ENCODE data around the gene ADRA2C.

- no peak for TF ChIP-seq POLR2A (IDR thresholded peaks at IDR 0.05; ENCODE audit: low read depth, low read length)
- no peak for TF ChIP-seq POLR2AphosphoS5 (IDR thresholded peaks at IDR 0.05; ENCODE audit: low read depth, low read length)
These were observed 37.8 kb downstream of the ADRA2C start for GRCh38 chr4:3803946-3804345.
